ENCODE measurements around the gene CDCA8.
"Not testable (repeated sequence)": the region's sequence is repeated elsewhere in the genome, so short reads cannot be mapped to it uniquely, and the experiment has no call there.

The CDCA8 gene

DNA sequence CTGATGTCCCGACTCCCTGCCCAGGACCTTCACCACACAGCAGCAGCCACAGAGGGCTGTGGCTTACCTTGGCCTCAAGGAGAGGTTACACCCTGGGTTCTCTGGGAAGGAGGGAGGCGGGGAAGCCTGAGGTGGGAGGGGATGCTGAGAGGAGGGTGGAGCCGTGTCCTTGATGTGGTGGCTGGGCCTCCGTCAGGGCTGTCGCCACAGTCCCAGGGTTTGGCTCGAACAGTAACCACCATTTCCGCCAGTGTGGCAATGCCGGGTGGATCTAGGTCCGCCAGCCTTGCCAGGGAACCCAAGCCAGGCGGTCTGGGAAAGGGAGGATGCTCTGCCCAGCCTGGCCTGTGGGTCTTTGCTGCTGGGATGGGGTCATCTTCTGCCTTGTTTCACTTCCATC is 18.4 kb upstream of the CDCA8 start:
- DNase-seq (ENCODE audit: low spot score), result no peak

DNA sequence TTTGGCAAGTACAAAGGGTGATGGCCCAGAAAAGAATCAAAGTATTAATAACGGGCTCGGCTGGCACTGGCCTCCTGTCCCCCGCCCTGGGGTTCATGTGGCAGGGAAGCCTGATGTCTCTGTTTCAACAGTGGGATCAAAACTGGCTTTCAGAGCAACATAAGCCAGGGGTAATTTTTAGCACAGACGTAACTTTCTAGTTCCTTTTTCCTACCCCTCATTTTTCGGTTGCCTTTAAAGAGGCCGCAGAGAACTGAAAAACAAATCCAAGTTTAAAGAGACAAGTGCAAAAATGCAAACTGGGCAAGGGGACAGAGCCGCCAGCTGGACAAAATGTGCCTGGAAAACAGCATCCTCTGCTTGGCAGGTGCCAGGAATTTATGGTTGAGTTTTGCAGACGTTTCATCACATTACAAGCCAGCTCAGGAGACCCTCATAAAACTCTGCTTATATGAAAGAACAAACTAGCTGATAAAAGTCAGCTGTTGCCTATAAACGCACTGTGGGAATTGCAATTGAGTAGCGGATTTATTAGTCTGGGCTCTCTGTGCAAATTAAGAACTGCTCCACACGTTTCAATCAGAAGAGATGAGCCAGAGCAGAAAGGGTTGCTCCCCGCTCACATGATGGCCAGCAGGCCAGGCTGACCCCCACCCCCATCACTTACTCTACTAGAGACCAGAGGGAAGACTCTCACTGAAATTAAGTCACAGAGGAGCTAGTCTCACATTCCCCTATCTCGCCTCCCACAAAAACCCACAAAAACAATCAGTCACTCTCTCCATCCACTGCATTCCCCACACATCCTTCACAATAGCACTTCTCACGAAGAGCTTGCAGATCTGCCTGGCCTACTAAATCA is 15.8 kb upstream of the CDCA8 start:
- no peak for DNase-seq (ENCODE audit: low spot score)

DNA sequence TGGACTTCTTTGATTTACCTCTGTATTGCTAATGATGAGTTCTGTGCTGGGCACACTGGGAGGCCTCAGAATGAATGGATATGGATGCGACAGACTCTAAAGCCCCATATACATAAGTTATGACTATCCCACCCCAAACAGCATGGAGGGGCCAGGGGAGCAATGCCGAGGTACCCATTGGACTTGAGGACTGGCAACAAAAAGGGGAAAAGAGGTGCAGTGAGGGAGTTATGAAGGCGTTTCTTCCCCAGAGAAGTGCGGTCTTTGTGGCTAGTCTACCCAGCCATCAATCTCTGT is 15.2 kb upstream of the CDCA8 start:
- no peak for DNase-seq (ENCODE audit: low spot score)

DNA sequence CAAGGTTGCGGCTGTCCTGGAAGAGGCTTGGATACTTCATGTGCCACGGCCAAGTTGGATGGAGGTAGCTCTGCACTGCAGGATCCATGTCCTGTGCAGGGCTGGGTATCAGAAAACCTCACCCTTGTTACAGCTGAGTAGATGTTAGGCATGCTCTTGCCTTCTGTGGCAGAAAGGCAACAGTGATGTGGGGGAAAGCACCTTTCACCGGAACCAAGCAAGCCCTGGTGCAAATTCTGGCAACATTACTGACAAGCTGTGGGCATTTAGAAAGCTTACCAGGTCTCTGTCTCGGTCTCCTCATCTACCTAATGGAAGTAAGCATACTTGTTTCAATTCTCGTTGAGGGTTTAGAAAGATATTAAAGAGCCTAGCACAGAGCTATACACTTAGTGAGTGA is 14.5 kb upstream of the CDCA8 start:
- no peak for DNase-seq (ENCODE audit: low spot score)

DNA sequence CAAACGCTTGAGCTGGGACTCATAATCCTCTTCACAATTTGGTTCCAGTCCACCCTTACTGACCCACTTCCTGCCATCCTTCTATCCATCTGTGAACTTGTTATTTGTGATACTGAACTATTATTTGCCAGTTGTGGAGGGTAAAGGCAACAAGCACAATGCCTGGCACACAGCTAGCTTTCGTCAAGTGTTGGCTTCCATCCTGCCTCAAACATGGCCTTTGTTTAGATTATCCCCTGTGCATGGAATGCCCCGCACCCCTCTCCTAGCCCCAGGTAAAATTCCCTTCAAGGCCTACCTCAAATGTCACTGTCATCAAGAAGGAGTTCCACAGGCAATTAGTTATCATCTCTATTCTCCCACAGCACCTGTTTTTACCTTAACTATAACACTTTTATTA is 11.4 kb upstream of the CDCA8 start:
- DNase-seq (ENCODE audit: low spot score), result no peak

DNA sequence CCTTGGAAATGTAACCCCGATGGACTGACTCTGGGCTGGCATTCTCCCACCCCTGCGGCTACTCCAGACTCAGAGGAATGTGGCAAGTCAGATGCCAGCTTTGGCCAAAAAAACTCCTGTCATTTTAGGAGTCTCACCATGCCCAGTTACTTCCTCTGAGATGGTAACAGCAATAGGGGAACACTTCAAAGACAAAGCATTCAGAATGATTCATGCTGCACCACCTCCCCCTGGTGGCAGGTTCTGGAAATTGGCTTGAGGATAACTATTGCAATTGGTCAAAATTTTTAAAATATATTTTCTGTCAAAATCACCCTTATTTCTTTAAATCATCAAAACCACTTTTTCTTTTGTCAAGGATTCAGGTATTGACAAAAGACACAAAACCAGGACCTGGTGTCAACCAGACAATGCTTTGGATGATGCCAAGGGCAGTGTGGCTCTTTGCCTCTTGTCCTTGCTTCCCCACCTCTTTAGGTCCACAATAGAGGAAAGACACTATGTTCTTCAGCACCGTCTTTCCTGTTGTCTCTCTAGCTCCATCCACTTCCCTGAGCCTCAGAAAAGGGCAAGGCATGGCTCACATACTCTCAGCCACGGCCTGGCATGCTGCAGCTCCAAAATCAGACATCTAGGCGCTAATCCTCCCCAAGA is 9.9 kb upstream of the CDCA8 start:
- peak; percentile 78 for DNase-seq (ENCODE audit: low spot score)

DNA sequence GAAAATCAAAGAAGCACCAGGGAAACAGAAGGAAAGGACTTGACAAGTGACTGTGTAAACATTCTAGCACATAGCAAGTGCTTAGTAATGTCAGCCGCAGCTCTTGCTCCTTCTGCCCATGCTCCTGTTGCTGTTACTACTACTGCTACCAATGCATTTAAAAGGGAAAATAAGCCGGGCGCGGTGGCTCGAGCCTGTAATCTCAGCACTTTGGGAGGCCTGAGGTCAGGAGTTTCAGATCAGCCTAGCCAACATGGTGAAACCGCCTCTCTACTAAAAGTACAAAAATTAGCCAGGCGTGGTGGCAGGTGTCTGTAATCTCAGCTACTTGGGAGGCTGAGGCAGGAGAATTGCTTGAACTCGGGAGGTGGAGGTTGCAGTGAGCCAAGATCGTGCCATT is 8.1 kb upstream of the CDCA8 start:
- DNase-seq (ENCODE audit: low spot score), result not testable (repeated sequence)

DNA sequence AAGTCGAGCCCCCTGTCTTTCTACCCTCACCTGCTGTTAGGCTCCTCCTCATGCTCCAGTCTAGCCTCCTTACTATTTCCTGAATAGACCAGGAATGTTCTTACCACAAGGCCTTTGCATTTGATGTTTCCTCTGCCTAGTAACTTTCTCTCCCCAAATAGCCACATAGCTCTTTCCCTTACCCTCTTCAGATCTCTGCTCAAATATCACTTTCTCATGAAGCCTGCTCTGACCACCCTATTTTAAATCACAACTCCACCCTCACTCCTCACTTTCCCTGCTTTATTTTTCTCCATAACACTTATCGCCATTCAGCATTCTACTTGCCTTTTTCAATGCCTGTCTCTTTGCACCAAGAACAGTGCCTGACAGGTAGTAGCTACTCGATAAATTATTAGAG is 6.6 kb upstream of the CDCA8 start:
- no peak for DNase-seq (ENCODE audit: low spot score)

DNA sequence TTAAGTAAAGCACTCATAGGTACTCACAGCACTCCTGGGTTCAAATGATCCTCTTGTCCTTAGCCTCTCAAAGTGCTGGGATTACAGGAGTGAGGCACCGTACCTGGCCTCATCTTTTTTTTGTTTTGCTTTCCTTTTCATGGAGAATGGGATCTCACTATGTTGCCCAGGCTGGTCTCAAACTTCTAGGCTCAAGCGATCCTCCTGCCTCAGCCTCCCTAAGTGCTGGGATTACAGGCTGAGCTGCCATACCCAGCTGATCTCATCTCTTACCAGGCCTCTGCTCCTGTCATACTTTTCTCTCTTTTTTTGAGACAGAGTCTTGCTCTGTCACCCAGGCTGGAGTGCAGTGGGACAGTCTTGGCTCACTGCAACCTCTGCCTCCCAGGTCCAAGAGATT is 4.6 kb upstream of the CDCA8 start:
- not testable (repeated sequence) for DNase-seq (ENCODE audit: low spot score)

DNA sequence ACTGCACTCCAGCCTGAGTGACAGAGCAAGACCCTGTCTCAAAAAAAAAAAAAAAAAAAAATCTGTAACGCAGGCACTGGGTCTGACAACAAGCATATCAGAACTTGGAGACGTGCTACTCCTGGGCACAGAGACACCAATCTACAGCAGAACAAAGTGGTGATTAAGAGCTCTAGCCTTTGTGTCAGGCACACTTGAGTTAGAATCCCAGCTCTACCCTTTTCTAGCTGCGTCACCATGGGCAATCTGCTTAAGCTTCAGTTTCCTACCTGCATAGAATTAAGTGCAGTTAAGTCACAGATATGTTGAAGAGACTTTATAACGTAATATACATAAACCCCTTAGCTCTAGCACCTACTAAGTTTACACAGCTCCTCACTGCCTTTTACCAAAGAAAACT is 3.4 kb upstream of the CDCA8 start:
- no peak for DNase-seq (ENCODE audit: low spot score)

DNA sequence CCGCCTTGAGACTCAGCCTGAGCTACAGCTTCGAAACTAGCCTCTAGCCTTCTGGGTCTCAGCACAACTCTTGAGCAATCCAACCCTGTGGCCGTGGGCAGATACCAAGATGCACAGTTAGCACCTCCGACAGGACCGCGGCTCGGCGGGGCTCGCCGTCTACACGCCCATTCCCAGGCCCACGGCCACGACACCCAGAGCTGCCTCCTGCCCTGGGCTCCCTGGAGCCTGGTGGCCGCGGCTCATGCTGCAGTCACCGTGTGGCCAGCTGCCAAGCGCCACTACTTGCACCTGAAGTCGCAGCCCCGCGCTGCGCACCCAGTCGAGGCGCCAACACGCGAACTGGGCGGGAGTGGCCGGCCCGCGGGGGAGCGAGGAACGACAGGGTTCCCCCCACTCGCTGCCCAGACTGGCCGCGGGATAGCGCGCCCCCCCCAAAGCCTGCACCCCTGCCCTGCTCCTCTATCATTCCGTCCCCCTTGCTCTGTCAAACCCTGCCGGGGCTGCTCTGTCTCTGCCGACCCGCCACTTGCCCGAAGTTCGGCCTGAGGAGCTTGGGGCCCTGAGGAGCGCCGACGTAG is 729 bp upstream of the CDCA8 start:
- peak; percentile 19 for DNase-seq (ENCODE audit: low spot score)

DNA sequence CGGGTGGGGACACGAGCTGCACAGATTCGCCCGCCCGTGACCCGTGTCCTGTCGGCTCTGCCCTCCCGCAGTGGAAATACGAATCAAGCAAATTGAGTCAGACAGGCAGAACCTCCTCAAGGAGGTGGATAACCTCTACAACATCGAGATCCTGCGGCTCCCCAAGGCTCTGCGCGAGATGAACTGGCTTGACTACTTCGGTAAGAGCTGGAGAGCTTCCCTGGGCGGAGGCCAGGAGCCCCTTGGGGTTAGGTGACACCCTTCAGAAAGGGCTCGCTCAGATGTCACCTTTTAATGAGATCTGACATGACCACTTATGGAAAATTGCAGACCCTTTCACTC is 489 bp downstream of the CDCA8 start:
- DNase-seq (ENCODE audit: low spot score), result no peak

DNA sequence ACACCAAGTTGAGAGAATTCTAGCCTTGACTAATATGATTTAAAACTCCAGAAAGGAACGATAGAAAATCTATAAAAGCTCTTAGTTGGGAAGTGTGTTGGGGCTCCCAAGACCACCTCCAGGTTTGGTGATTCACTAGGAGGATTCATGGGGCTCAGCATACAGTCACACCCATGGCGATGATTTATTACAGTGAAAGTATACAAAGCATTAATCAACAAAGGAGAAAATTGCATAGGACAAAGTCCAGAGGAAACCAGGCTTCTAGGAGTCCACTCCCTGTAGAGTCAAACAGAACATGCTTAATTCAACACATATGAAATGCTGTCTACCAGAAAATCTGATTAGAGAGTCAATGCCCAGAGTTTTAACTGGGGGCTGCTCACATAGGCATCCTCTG is 4.8 kb downstream of the CDCA8 start:
- no peak for DNase-seq (ENCODE audit: low spot score)

DNA sequence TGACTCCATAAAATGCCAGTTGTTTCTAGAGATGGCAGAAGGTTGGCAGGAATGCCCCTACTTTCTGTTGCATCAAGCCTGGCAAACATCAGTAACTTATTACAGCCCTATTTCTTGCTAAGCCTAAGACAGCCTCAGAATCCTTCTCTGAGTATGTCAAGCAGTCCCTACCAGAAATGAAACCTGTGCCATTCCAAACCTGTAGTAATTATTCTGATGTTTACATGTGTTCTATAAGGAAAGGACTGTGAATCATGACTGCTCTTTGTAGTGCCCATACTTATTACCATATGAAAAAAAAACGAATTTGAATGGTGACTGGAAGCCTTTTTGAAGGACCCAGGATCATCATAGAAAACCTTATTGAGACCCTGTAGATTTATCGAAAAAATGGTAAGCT is 5.4 kb downstream of the CDCA8 start:
- no peak for DNase-seq (ENCODE audit: low spot score)

DNA sequence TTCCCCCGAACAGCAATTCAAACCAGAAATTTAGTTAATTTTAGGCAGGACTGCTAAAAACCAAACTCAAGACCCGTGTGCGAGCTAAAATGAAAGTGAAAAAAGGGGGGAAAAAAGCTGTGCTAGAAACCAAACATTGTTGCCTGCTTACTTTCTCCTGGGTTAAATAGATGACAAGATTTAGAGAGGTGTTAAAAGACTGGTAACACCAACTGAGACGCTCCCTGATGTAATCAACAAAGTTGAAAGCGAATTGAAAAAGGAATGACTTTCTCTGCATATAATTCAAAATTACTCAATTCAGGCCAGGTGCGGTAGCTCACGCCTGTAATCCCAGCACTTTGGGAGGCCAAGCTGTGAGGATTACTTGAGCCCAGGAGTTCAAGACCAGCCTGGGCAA is 6.8 kb downstream of the CDCA8 start:
- DNase-seq (ENCODE audit: low spot score), result peak; percentile 22

DNA sequence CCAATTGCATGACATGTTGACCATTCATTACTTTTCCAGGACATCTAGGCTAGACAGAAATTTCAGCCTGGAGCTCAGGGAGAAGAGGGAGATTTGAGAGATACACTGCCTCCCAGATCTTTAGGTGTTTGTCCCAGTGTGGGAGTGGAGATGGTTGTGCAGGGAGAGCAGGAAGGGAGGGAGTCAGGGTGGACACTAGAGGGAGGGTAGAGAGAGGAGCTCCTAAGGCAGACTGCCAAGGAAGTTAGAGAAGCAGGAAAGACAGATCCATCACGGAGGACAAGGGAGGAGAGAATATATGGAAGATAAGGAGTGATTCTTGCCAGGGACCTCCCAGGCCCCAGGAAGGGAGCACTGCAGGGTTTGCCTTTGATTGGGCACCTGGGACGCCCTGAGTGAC is 8.7 kb downstream of the CDCA8 start:
- DNase-seq (ENCODE audit: low spot score), result no peak

DNA sequence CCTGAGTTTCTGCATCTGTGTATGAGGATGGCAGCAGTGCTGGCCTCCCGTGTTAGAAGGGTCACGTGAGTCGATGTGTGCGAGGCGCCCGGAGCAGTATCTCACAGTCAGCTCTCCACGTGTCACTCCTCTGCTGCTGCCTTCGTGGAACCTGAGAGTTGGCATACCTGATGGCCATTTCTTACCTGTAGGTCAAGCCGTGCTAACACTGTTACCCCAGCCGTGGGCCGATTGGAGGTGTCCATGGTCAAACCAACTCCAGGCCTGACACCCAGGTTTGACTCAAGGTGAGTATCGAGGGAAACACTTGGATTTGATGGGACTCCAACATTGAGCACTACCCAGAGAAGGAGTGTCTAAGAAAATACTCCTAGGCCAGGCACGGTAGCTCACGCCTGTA is 10.7 kb downstream of the CDCA8 start:
- no peak for DNase-seq (ENCODE audit: low spot score)

DNA sequence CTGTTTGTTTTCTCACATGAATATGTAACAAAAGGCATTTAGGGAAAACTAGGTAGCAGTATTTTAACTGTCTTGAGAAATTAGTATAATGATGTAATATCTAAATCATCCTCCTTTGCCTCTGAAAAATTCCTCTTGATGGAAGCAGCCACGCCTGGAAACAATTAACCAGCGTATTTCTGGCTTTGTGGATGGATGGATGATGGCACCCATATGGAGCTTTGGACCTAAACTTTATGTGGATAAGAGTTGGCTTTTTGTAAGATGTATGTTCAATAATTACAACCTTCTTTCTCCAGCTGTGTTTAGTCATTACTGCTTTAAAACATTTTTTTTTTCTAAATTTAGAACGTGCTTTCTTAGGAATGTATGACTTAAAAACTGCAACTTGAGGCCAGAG is 12.7 kb downstream of the CDCA8 start:
- DNase-seq (ENCODE audit: low spot score), result no peak

DNA sequence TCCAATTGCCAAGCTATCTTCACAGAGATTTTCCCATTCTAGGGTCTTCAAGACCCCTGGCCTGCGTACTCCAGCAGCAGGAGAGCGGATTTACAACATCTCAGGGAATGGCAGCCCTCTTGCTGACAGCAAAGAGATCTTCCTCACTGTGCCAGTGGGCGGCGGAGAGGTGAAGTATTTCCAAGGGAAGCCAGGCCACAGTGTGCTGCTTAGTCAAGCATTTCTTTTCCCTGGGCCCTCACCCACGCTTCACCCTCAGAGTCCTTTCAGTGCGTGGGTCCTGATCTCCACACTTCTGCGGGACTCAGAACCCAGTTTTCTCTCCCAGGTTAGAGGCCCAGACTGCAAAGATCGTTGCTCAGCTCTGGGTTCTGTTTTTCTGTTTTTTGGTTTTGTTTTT is 13.1 kb downstream of the CDCA8 start:
- no peak for DNase-seq (ENCODE audit: low spot score)

DNA sequence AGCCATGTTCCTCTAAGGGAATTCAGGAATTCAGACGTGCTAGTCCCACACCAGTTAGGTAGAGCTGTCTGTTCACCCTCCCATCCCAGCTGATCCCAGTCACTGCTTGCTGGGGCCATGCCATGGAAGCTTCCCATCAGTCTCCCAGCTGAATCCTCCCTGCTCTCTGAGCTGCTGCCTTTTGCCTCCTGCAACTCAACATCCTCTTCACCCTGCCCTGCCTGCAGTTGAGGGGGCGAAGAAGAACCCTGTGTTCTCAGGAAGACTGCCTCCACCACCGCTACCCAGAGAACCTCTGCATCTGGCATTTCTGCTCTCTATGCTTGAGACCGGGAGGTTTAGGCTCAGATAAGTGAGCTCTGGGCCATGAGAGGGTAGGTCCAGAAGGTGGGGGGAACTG is 16.2 kb downstream of the CDCA8 start:
- DNase-seq (ENCODE audit: low spot score), result no peak

DNA sequence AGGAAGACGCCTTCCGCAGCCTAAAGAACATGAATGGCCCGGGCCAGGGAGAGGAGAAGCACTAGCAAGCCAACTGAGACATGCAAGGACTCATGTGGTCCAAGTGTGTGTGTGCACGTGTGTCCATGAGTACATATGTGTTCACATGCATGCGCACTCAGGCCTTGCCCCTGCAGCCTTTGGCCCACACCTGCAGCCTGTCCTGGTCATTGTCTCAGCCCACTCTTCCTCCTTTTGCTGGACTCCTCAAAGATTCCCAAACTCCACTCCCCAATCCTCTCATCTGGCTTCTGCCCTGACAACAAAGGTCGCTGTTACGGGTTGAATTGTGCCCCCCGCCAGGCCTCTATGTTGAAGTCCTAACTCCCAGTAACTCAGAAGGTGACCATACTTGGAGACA is 21.9 kb downstream of the CDCA8 start:
- DNase-seq (ENCODE audit: low spot score), result no peak

DNA sequence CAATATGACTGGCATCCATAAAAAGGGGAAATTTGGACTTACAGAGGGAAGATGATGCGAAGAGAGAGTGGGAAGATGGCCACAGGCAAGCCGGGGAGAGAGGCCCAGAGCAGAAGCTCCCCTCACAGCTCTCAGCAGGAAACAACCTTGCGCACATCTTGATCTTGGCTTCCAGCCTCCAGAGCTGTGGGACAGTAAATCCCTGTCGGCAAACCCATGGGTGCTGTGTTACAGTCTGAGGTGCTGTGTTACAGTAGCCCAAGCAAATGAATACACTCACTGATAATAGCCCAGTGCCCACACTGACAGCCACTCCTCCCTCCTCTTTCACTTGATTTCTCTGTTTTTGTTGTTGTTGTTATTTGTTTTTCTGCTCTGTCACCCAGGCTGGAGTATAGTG is 22.4 kb downstream of the CDCA8 start:
- DNase-seq (ENCODE audit: low spot score), result no peak

DNA sequence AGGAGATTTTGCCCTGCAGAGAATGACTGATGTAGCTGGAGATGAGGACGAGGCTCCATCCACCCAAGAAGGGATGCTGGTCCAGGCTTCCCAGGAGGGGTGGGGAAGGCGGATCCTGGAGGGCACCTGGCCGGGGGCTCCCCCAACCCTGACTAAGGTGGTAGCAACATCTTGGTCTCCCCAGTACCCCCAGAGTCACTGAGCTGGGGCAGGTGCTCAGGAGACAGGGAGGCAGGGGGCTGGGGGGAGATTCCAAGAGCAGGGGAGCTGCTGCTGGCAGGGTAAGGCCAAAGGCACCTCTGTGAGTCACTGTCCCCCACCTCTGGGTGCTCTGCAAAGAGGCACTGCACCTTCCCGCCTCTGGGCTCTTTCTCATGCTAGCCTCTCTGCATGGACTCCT is 24.0 kb downstream of the CDCA8 start:
- no peak for DNase-seq (ENCODE audit: low spot score)

DNA sequence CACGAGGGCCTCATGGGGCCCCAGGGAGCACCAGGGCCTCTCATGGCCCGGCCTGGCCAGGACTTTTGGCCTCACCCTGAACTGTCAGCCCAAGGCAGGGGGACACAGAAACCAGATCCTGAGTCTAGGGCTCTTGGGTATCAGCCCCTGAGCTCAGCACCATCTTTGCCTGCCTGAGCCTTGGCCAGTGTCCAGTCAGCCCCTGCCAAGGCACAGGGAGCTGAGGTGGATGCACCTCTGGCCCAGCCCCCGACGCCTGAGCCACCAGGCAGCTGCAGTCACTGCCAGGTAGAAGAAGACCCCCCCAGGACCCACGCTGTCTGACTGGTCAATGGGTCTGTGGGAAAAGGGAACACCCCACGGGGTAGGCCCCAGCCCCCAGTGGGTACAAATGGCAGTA is 25.3 kb downstream of the CDCA8 start:
- DNase-seq (ENCODE audit: low spot score), result no peak
